ENCODE results near the gene BFSP1.

The BFSP1 gene

GRCh38 chr20:17457588-17458190, 73.5 kb downstream of the BFSP1 start:
- no peak for DNase-seq

- no peak for DNase-seq
These were observed 74.1 kb downstream of the BFSP1 start for GRCh38 chr20:17457079-17457478.

GRCh38 chr20:17456279-17456678, 74.9 kb downstream of the BFSP1 start:
- no peak for DNase-seq

GRCh38 chr20:17453592-17453991, 77.6 kb downstream of the BFSP1 start:
- DNase-seq: no peak

GRCh38 chr20:17452441-17452840, 78.7 kb downstream of the BFSP1 start:
- DNase-seq: no peak

- no peak for DNase-seq
These were observed 82.1 kb downstream of the BFSP1 start for GRCh38 chr20:17449031-17449430.

- no peak for DNase-seq
These were observed 83.1 kb downstream of the BFSP1 start for GRCh38 chr20:17448071-17448470.

- DNase-seq: no peak
These were observed 85.0 kb downstream of the BFSP1 start for GRCh38 chr20:17446171-17446570.

- no peak for DNase-seq
These were observed 85.6 kb downstream of the BFSP1 start for GRCh38 chr20:17445543-17445942.

- DNase-seq: no peak
These were observed 87.1 kb downstream of the BFSP1 start for GRCh38 chr20:17444091-17444490.
